Transverse colon (tissue), 4 donors: ENCODE measurements around the gene XPO6.

ENCODE experiments used
- CTCF ChIP-seq, 5 experiments: fragments of 200-600 bp in 3 of 5; fragments of 450-650 bp in 2 of 5; sonication (generic) in 3 of 5; IDR thresholded peaks; 1 replicate in 2 of 5; 2 replicates in 3 of 5; pipeline ENCODE4 v1.5.1; 2016 to 2017; ENCODE audit warnings: antibody characterized with exemption in 5 of 5, inconsistent platforms in 3 of 5, mild to moderate bottlenecking in 2 of 5, moderate library complexity in 1 of 5
- EP300 ChIP-seq: sonication (generic); formaldehyde crosslinking; IDR thresholded peaks from one replicate; pipeline ENCODE4 v1.6.1; 2017; ENCODE audit warnings: antibody characterized with exemption, low read depth
- POLR2A ChIP-seq: fragments of 450-650 bp; IDR thresholded peaks from one replicate; pipeline ENCODE4 v1.6.1; 2016; ENCODE audit warnings: antibody characterized with exemption, mild to moderate bottlenecking, moderate library complexity
- POLR2AphosphoS5 ChIP-seq, 3 donors: sonication (generic); formaldehyde crosslinking; IDR thresholded peaks; one replicate each; pipeline ENCODE4 v1.6.1; 2016; ENCODE audit warnings: antibody characterized with exemption in 3 of 3

DNA sequence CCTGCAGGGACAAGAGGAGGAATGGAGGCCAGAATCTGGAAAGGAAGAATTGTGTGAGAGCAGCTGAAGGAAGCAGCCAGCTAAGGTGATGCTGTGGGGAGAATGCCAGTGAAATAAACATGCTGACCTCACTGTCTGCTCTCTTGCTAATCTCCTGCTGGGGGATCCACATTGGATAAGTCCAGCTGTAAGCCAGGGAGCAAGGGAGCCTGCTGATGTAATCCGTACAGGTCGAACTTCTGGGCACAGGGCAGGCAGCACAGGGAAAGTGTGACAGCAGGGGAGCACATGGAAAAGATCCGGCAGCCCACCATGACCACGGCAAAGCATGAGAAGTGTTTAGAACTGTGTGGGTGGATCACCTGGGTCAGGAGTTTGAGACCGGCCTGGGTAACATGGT, 7.5 kb upstream of the XPO6 start:
- TF ChIP-seq CTCF (IDR thresholded peaks at IDR 0.05) = no peak
- no peak for TF ChIP-seq POLR2A
- TF ChIP-seq EP300 = no peak
- TF ChIP-seq POLR2AphosphoS5 (IDR thresholded peaks at IDR 0.05) = no peak
